KG1 (cell line): ENCODE measurements around the gene GAS2.
A peak's percentile ranks its signal among the peaks of the same experiment; 100 is the strongest.

ENCODE experiments used
- DNase-seq: peaks from one replicate; lab custom pipeline; 2025; lab: John Stamatoyannopoulos, UW

Gene GAS2

DNA sequence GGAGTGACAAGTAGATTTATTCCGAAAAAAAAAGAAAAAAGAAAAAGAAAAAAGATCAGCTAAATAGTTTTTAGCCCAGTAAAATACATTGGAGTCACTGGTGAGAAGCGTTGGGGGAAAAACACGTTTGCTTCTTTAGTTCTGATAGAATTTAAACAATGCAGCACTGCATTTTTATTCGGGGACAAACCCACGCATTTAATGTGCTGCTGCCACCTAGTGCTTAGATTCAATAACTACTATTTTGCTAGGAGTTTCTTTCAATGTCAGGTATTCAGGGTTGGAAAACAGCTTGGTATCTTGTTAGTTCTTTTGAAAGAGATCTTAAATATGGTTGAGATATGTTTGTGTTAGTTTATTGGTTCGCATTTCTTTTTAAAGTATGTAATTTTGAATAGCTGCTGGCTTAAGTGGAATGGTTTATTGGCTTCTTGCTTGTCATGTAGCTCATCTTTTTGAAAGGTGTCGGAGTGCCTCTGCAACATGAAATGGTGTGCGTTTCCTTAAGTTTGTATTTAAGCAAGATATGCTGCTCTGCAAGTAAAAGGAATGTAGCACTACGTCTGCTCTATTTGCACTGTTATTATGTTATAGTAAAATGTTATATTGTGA is 121.2 kb downstream of the GAS2 start:
- peak; percentile 43 for DNase-seq

DNA sequence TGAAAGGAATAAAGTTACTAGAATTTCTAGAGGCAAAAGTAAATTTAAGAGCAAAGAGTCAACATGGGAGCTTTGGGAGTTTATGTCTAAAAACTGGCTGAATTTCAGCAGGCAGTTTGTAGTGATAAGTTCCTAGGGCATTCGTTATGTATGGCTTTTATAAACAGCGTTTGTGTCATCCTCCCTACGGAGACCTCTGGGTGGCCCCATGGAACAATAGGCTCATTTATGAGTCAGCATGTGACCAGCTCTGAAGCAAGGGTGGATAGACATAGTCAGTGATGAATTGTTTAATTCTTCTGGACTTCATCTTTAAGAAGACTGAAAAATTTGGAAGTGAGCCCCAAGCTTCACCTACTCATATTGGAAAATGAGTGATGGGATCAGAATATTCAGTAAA is 126.1 kb downstream of the GAS2 start:
- DNase-seq: no peak

DNA sequence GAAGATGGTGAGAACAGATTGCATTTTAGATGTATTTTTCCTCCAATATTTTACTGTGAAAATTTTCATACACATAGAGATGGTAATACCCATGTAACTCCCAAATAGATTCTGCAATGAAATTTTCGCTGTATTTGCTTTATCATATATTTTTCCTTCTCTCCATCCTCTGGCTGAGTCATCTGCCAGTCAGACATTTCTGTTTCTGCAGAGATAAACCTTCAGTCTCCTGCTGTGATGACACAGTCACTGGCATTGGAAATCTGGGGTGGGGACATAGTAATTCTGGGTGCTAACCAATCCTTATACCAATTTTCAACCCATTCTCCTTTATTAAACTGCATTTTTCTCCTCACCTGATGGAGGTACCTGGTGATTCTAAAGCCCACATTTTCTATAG is 129.5 kb downstream of the GAS2 start:
- DNase-seq: no peak

DNA sequence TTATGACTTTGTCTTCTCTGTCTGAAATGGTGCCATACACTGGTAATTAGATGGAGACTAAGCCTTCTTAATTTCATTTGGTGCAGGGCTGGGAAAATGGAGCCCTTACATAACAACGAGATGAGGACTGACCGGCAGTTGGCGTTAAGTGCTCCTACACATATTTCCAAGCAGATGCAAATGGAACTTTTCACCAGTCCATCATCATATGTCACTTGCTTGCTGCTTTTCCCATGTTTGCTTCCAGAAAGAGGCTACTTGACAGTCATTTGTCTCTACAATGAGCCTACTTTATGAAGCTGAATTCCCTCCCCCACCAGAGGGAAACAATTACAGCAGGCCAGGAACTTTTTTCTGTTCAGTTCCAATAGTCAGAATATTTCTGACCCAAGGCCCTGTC is 130.6 kb downstream of the GAS2 start:
- no peak for DNase-seq

DNA sequence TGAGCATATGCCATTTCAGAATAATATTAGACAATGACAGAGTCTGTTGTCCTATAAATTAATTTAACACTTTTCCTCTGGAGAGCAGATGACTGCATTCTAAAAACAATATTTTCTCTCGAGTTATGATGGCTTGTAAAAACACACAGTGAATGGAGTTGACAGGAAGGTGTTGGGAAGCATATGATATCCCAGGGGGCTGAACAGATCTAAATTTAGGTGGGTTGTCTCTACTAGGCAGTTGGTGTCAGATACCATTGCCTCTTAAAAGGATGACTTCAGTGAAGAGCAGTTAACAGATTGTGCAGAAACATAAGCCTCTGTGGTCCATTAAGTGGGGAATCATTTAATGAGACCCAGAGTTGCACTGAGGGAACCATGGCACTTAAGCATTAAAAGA is 132.5 kb downstream of the GAS2 start:
- DNase-seq: no peak

DNA sequence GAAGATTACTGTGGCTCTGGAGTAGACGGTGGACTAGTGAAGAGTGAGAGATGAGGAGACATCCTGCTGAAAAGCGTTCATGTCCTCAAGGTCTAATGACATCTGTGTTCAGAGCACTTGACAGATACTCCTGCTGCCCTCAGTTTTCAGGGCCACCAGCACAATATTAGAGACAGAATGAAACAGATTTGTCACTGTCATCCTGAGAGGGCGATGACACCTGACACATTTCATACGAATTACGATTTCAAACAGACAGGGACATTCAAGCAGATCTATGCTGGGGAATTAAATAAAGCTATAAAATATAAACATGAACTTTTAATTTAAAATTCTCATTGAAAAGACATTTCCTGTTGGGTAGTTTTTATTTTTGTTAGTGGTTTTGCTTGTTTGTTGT is 134.1 kb downstream of the GAS2 start:
- DNase-seq: no peak

DNA sequence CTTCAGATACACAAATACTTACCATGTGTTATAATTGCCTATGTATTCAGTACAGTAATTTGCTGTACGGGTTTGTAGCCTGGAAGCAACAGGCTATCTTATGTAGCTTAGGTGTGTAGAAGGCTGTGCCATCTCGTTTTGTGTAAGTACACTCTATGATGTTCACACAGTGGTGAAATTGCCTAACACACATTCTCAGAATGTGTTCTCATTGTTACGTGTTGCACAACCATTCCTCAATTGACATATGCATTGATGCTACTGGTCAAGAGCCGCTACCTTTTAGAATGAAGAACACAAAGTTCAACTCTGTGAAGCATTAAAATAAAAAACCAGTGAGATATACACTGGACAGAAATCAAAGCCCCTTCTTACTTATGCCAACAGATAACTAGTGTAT is 136.4 kb downstream of the GAS2 start:
- DNase-seq: no peak

DNA sequence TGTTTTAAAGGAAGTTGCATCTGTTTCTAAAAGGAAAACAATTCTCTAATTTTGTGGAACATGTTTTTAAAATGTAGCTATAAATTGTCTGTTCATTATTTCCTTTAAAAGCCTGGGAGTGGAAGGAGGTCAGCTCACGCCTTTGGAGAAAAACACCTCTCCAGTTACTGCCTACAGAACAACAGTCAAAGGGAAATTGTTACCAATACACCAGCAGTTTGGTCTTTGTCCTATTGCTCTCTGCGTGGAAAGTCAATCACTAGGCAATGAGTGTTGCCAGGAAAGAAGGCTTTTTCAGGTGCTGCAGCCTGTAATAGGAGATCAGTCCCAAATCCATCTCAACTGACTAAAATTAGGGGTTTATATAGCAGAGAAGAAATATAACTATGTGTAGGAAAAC is 141.0 kb downstream of the GAS2 start:
- DNase-seq: no peak

DNA sequence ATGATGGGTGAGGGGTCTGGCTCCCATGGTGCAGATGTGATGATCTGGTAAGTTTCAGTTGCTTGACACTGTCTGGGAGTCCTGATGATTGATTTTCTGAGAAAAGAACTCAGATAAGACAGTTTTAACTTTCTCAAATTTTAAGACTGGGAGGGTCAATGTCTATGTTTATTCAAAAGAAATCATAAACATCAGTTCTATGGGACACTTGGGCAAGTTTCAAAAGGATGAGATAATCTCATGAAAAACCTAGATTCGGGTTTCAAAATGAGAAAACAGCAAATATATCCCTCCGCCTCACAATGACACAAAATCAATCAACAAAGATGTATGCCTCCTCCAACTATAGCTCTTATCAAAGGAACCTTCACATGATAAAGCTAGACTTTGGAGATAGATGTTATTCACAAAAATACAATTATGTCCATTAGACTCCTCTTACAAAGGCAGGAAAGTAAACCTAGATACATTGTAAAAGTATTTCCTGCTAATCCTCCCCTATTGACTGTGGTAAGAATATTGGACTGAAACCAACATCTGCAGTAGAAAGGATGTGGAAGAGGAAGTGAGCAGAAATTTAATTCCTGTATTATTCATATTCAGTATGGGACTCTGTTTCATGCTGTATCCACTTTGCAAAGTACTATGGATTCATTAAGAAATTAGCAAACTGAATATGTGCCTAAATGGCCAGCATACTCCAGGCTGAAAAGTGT is 141.6 kb downstream of the GAS2 start:
- peak; percentile 25 for DNase-seq

DNA sequence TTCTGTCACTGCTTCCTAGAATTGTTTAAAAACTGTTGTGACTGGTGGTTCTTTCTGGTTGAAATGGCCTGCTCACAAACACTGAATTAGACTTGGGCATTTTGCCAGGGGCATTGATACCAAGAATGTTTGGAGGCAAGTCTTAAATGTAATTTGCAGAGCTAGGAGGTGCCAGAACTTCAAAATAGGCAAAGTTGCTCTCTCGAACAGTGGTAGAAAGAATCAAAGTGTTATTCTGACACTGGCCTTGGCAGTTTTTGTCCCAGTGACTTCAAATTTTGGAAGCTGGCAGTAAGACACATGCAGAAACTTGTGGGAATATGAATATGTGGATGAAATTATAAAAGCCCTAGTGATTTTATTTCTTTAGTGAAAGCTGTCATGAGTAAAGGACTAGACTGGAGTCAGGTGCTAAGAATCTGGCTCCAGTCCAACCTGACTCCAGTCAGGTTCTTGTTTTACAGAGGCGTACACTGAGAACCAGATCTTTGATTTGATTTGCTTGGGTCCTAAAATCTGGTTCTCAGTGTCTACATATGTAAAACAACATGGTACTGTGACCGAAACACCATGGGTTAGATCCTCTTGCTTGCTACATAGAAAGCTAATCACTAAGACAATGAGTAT is 142.3 kb downstream of the GAS2 start:
- no peak for DNase-seq

DNA sequence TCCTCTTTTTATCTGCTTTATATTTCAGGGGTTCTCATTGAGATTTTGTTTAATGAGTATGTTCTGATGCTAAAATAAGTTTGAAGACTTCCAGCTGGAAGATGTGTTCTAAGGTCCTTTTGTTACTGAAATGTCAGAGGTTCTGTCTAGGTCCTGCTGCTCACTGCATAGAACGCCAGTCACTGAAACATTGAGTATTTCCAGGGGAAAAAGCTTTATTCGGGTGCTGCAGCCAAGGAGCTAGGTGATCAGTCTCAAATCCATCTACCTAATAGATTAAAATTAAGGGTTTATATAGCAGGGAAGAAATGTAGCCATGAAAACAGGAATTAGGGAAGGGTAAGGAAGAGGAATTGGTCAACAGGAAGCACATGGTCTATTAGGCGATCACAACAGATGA is 143.5 kb downstream of the GAS2 start:
- no peak for DNase-seq

DNA sequence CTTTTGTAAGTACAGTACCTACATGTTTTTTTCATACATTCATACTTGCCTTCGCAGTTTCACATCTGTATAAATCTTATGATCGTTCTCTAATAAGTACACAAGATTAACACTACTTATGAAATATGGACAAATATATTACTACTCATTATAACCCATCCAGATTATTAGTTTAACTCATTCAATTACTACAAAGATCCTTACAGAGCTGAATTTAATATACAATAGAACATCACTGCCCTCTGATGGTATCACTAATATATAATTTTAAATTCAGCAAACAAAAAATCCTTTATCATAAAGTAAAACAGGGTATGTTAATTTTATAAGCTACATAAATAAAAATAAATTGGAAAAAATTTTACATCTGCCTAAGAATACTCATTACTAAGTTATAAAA is 155.8 kb downstream of the GAS2 start:
- DNase-seq: no peak

DNA sequence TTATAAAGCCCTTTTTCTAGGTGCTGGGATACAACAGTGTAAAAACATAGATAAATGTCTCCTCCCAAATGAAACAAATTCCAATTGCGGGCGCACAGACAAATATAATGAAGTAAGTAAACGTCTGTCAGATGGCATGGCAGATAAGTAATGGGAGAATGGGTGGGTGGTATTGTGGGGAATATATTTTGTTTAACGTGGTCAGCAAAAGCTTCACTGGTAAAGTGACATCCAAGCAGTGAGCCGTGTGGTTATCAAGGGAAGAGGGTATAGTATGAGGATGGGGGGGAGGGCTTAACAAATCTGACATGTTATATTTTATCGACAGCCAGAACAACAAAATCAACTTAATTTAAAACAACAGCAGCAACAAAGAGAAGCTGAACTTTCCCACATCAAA is 162.0 kb downstream of the GAS2 start:
- no peak for DNase-seq

DNA sequence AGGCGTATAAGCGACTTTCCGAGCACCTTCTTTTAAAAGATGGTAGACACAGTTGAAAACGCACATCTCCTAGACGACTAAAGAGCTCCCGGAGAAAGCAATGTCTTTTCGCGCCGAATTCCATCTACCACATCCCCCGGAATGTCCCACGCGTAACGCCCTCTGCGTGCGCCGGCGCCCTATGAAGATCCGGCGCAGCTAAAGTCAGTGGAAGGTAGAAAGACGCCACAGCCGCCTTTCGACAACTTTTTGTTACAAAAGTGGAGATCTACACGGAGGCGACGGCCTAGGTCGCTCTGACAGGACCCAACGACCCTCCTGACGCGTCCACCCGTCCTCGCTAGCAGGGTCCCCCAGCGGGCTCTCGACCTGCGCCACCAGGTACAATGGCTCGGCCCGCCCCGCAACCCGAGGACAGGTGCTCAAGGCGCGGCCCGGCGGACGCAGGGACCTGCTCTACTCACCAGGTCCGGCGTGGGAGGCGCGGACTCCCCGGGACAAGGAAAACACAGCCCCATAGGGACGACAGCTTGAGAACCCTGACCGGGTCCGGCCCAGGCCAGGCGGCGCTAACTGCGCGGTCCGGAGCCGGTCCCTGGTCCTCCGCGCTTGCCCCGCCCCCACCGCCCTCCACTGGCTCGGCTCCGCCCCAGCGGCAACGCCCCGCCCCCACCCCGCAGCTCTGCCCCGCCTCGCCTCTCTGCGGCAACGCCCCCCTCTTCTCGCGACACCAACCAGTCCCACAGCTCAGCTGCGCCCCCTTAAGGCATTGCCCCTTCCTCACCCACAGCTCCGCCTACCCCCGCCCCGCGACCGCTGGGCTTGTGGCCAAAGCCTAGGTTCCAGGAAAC is 163.0 kb downstream of the GAS2 start, which contains the start of gene SVIP:
TSS of gene SVIP (minus strand) at position 571 of the 851 bp plus-strand sequence. CDS start at position 518, 53 bp downstream.
- peak; percentile 91 for DNase-seq

DNA sequence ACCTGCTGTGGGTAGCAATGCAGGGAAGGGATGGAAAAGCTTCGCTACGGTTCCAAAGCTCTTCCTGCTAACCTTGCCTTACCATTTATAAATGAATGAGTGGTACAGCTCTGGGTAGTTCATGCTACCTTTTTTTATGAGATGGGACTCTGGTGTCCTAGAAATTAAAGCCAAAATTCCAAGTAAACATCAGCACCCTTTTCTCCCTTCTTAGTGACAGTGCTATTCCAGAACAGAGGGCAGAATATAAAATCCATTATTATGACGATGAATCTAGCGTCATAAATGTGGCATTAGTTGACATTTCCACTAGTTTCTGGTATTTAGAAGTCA is 163.6 kb downstream of the GAS2 start:
- no peak for DNase-seq

DNA sequence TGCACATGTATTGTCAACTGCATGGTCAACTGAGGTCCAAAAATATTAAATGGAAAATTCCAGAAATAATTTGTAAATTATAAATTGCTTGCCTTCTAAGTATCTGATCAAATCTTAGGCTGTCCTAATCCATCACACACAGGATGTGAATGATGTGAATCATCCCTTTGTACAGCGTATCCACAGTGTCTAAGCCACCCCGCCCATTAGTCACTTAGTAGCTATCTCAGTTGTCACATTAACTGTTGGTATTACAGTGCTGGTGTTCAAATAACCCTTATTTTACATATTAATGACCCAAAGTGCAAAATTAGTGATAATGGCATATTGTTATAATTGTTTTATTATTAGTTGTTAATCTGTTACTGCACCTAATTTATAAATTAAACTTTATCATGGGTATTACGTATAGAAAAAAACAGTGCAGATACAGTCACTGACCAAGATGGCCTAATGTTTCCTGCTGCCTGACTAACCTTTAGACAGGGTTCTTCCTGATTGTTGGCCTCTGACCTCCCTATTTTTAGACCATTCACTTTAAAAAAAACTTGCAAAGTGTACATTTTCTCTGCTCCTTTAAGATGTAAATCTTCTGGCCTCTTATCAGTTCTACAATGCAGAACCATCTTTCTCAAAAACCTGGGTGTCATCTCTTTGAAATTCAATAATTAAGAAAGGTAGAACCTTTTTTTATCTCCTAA is 166.1 kb downstream of the GAS2 start:
- DNase-seq: no peak

DNA sequence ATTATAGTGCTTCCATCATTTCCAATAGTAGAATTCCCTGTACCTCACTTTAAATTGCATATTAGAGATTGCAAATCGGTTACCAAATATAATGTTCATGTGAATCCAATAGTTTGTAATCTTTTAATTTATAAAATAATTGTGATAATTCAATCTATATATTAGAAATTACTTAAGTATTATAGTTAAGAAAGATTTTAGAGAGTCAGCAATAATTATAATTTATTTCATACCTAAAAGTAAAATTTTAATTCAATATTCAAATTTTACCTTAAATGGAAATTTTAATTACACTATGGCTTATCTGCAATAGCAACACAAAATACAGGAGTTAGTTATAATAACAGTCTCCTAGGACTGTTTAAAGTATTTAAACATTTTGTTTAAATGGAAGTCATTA is 180.3 kb downstream of the GAS2 start:
- DNase-seq: no peak

DNA sequence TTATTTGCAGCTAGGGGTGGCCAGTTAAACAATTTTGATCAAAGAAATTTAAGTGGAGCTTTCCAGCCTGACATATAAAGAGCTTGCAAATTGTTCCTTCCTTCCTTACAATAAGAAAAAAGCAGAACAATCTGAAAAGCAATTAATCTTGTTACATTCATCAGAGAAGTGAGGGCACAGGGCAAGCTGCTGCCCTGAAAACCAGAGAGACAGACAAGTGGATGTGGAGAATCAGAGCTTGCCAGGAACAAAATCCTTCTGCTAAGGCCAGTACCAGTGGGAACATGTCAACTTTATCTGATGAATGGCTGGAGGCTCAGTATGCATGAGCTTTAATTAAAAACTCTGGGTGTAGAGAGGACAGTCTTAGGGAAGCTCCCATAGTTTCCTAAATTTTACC is 185.1 kb downstream of the GAS2 start:
- no peak for DNase-seq

DNA sequence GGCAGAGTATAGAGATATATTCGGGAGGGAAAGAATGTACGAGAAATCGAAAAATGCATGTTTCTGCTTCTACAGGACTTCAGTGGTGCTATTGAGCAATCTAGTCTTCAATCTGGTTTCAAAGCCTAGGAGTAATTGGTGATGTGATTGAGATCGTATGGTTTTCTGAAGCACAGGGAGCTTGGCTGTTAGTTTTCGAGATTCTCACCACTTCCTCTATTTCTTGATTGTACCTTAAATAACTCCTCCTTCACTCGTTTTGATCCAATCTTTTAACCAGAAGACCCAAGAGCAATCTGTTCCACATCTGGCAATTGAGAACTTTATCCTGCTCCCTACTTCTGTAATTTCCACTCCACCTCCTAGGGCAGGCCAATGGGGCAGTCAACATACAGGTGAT is 193.3 kb downstream of the GAS2 start:
- no peak for DNase-seq

DNA sequence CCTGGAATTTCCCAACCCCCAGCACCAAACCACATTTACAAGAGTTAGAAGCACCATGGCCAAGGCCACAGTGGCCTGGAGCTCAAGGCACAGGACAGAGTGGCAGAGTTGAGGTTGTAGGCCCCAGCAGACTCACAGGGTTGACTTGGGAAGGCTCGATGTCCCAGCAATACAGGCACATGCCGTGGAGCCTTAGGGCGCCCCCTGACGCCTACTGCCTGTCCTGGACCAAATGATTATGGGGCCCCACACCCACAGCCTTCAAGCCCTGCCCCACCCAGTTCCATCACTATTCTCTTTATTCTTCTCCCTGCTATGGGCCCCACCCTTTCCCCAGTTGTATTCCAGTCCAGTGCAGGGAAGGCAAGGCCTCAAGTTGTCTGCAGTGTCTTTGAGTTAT is 193.8 kb downstream of the GAS2 start, which contains the start of gene CCDC179:
TSS of gene CCDC179 (minus strand) at position 234 of the 400 bp plus-strand sequence. CDS start at position 181, 53 bp downstream.
- DNase-seq: no peak
